ENCODE measurements around the gene KATNBL1. TPM values are rescaled to one million over a fixed set of nuclear protein-coding genes. Genes with fewer than 3 reads are reported as not detected.

Gene KATNBL1
- total and polyA plus RNA-seq, 4 donors, result 6.4 to 26.2 (median 22.0) TPM

DNA sequence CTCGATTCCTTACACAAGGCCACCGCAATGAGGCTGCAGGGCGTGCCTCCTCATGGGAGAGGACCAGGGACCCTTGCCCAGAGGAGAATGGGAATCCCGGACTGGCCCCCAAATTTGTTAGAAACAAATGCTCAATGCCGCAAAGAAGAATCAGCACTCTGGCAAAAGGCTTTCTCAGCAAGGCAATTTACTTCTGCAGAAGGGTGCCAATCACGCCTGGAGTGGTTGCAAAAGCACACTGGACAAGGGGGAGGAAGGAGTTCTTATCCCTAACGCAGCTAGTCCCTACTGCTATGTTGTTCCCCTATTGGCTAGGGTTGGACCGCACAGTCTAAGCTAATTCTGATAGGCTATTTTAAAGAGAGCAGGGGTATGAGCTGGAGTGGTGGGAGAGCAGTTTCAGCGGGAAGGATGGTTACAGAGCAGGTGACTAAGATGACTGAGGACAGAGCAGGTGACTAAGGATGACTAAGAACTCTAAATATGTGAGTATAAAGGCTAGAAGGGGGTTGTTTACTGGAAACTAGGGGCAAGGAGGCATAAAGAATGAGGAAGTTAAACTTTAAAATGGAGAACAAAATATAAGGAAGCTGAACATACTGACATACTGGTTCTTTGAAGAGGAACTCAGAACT lies 48.5 kb downstream of the KATNBL1 start:
- Histone ChIP-seq H3K36me3 (ENCODE audit: control insufficient read depth in 4 of 4, insufficient read depth in 3 of 4, low read depth in 1 of 4, low read length in 3 of 4) (peaks cover 2 to 17% (median 11%) of the 10 kb centered on the region in 4 donors), H3K27ac (ENCODE audit: low read depth in 1 of 2, low read length in 2 of 2) (no peak overlapping the region), H3K9me3 (ENCODE audit: control insufficient read depth in 4 of 4, low read length in 3 of 4) (peaks cover 6 to 12% (median 8%) of the 10 kb centered on the region in 4 donors), H3K9ac (ENCODE audit: low read depth in 1 of 2, low read length in 2 of 2) (no peak overlapping the region), H3K27me3 (ENCODE audit: control insufficient read depth in 4 of 4, insufficient read depth in 4 of 4, low read length in 3 of 4) (no peaks in the 10 kb centered on the region), H3K4me1 (ENCODE audit: control insufficient read depth in 4 of 4, insufficient read depth in 4 of 4, low read length in 3 of 4) (no peaks in the 10 kb centered on the region), H3K4me3 (ENCODE audit: low read depth in 1 of 3, low read length in 3 of 3) (peak overlapping the region in 1 of 3 donors; percentile 61)
- no peak for DNase-seq (ENCODE audit: low spot score)
- TF ChIP-seq, protein P1, sequence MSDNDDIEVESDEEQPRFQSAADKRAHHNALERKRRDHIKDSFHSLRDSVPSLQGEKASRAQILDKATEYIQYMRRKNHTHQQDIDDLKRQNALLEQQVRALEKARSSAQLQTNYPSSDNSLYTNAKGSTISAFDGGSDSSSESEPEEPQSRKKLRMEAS (IDR thresholded peaks at IDR 0.05), result no peak
- TF ChIP-seq, protein P2, sequence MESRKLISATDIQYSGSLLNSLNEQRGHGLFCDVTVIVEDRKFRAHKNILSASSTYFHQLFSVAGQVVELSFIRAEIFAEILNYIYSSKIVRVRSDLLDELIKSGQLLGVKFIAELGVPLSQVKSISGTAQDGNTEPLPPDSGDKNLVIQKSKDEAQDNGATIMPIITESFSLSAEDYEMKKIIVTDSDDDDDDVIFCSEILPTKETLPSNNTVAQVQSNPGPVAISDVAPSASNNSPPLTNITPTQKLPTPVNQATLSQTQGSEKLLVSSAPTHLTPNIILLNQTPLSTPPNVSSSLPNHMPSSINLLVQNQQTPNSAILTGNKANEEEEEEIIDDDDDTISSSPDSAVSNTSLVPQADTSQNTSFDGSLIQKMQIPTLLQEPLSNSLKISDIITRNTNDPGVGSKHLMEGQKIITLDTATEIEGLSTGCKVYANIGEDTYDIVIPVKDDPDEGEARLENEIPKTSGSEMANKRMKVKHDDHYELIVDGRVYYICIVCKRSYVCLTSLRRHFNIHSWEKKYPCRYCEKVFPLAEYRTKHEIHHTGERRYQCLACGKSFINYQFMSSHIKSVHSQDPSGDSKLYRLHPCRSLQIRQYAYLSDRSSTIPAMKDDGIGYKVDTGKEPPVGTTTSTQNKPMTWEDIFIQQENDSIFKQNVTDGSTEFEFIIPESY (IDR thresholded peaks at IDR 0.05), result no peak
- TF ChIP-seq JUND (IDR thresholded peaks at IDR 0.05), result no peak
- no peak for TF ChIP-seq YY1 (IDR thresholded peaks at IDR 0.05)
- TF ChIP-seq, protein P3, sequence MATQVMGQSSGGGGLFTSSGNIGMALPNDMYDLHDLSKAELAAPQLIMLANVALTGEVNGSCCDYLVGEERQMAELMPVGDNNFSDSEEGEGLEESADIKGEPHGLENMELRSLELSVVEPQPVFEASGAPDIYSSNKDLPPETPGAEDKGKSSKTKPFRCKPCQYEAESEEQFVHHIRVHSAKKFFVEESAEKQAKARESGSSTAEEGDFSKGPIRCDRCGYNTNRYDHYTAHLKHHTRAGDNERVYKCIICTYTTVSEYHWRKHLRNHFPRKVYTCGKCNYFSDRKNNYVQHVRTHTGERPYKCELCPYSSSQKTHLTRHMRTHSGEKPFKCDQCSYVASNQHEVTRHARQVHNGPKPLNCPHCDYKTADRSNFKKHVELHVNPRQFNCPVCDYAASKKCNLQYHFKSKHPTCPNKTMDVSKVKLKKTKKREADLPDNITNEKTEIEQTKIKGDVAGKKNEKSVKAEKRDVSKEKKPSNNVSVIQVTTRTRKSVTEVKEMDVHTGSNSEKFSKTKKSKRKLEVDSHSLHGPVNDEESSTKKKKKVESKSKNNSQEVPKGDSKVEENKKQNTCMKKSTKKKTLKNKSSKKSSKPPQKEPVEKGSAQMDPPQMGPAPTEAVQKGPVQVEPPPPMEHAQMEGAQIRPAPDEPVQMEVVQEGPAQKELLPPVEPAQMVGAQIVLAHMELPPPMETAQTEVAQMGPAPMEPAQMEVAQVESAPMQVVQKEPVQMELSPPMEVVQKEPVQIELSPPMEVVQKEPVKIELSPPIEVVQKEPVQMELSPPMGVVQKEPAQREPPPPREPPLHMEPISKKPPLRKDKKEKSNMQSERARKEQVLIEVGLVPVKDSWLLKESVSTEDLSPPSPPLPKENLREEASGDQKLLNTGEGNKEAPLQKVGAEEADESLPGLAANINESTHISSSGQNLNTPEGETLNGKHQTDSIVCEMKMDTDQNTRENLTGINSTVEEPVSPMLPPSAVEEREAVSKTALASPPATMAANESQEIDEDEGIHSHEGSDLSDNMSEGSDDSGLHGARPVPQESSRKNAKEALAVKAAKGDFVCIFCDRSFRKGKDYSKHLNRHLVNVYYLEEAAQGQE (IDR thresholded peaks at IDR 0.05), result no peak
- WGBS, result 96% methylated on average over 9 of the region's 9 CpGs

DNA sequence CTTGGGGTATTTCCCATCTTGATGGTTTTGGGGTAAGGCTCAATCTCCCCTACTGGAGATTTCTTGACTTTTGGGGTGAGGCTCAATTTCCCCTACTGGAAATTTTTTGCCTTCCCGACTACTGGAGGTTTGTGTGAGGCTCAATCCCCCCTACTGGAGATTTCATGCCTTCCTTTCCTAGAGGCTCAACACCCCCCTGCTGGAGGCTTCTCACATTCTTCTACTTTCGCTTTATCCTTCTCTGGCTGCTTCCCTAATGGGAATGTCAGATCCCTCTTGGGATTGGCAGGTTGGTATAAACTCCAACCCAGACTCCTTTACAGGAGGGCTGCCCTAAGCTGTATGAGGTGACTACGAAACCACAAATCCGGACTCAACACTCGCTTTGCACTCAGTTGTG lies 49.2 kb downstream of the KATNBL1 start:
- H3K36me3 ChIP-seq (ENCODE audit: control insufficient read depth in 4 of 4, insufficient read depth in 3 of 4, low read depth in 1 of 4, low read length in 3 of 4), result peaks cover 2 to 21% (median 12%) of the 10 kb centered on the region in 4 donors
- 99% methylated on average over 5 of the region's 5 CpGs for WGBS

More for the DNA sequence above, 49.2 kb downstream of the KATNBL1 start:
- Histone ChIP-seq H3K27ac (ENCODE audit: low read depth in 1 of 2, low read length in 2 of 2) (no peak overlapping the region), H3K27me3 (ENCODE audit: control insufficient read depth in 4 of 4, insufficient read depth in 4 of 4, low read length in 3 of 4) (no peaks in the 10 kb centered on the region), H3K9ac (ENCODE audit: low read depth in 1 of 2, low read length in 2 of 2) (no peak overlapping the region), H3K4me3 (ENCODE audit: low read depth in 1 of 3, low read length in 3 of 3) (no peak overlapping the region), H3K4me1 (ENCODE audit: control insufficient read depth in 4 of 4, insufficient read depth in 4 of 4, low read length in 3 of 4) (no peaks in the 10 kb centered on the region), H3K9me3 (ENCODE audit: control insufficient read depth in 4 of 4, low read length in 3 of 4) (peaks cover 6 to 12% (median 10%) of the 10 kb centered on the region in 4 donors)
- DNase-seq (ENCODE audit: low spot score), result no peak
- no peak for TF ChIP-seq YY1 (IDR thresholded peaks at IDR 0.05)
- TF ChIP-seq, protein P2 (IDR thresholded peaks at IDR 0.05), result no peak
- TF ChIP-seq NR2F2 (IDR thresholded peaks at IDR 0.05), result no peak
- no peak for TF ChIP-seq RAD21 (IDR thresholded peaks at IDR 0.05)
